SK-N-MC (cell line): ENCODE data around the gene BAZ1B.

Experiments
- EZH2 ChIP-seq: fragments of 200-600 bp; sonication (generic); IDR thresholded peaks from one replicate; pipeline ENCODE4 v1.6.1; 2017; ENCODE audit warnings: antibody characterized with exemption
- FOXP2 ChIP-seq: optimal IDR thresholded peaks from 2 replicates; pipeline ENCODE3; 2011; ENCODE audit warnings: mild to moderate bottlenecking, moderate library complexity; ENCODE audit not compliant: insufficient read depth; ENCODE audit errors: extremely low read length, control extremely low read depth
- POLR2AphosphoS5 ChIP-seq: IDR thresholded peaks from 2 replicates; pipeline ENCODE4 v1.6.1; 2012; ENCODE audit warnings: mild to moderate bottlenecking, low read depth, low read length, borderline replicate concordance

DNA sequence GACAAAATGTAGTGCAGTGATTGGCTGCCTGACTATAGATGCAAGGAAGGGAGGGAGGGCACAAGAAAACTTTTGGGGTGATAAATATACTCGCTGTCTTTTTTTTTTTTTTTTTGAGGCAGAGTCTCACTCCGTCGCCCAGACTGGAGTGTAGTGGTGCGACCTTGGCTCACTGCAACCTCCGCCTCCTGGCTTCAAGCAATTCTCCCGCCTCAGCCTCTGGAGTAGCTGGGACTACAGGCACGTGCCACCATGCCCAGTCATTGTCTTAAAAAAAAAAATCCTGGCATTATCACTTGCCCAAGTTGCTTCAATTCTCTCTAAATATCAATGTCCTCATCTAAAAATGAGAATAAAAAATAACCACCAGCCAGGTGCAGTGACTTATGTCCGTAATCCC is 96.1 kb downstream of the BAZ1B start:
- TF ChIP-seq POLR2AphosphoS5 (no peak), EZH2 (no peak), FOXP2 (no peak)
